ENCODE results near the gene NDUFB2.
A peak's percentile ranks its signal among the peaks of the same experiment; 100 is the strongest.
"Not testable (repeated sequence)": the region's sequence is repeated elsewhere in the genome, so short reads cannot be mapped to it uniquely, and the experiment has no call there.

NDUFB2 gene

DNA sequence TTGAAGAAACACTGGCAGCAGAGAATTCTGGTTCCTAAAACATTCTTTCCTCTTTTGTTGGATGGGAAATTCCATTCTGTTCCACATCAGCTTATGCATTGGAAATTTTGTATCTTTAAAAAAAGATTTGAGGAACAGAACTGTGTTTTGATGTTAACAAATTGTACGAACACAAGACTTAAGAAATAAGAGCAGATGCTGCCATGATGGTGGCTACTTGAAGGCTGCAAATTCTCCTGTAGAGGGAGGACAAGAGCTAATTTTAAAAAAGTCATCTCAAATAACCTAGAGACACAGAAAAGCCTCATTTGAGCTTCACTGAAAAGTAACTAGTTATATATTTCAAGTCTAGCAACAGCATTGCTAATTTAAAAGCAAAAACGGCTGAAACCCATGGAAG lies 29.8 kb downstream of the NDUFB2 start:
- POLR2A ChIA-PET (ENCODE audit: low non-redundant PET) = no interaction called here
- no peak overlapping the region for H3K27ac ChIP-seq
- CTCF ChIA-PET = interaction anchor here (0.6 to 0.8 kb wide), 2 partner anchors 19 to 268 kb away, joined by 4 to 5 read pairs; no protein-coding TSS in a partner anchor
- DNase-seq (ENCODE audit: low spot score) = no peak
- TF ChIP-seq, protein P1, sequence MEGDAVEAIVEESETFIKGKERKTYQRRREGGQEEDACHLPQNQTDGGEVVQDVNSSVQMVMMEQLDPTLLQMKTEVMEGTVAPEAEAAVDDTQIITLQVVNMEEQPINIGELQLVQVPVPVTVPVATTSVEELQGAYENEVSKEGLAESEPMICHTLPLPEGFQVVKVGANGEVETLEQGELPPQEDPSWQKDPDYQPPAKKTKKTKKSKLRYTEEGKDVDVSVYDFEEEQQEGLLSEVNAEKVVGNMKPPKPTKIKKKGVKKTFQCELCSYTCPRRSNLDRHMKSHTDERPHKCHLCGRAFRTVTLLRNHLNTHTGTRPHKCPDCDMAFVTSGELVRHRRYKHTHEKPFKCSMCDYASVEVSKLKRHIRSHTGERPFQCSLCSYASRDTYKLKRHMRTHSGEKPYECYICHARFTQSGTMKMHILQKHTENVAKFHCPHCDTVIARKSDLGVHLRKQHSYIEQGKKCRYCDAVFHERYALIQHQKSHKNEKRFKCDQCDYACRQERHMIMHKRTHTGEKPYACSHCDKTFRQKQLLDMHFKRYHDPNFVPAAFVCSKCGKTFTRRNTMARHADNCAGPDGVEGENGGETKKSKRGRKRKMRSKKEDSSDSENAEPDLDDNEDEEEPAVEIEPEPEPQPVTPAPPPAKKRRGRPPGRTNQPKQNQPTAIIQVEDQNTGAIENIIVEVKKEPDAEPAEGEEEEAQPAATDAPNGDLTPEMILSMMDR (conservative IDR thresholded peaks at IDR 0.05; ENCODE audit: low read depth) = peak; percentile 36

GRCh38 chr7:140732416-140732815 lies 35.9 kb downstream of the NDUFB2 start:
- DNase-seq (ENCODE audit: low spot score) = no peak
- H3K27ac ChIP-seq = no peak overlapping the region
- POLR2A ChIA-PET (ENCODE audit: low non-redundant PET) = no interaction called here
- TF ChIP-seq, protein P1 (conservative IDR thresholded peaks at IDR 0.05; ENCODE audit: low read depth) = no peak
- CTCF ChIA-PET = interaction anchor here (0.6 kb wide), 1 partner anchor 9 kb away, joined by 3 read pairs; no protein-coding TSS in a partner anchor

DNA sequence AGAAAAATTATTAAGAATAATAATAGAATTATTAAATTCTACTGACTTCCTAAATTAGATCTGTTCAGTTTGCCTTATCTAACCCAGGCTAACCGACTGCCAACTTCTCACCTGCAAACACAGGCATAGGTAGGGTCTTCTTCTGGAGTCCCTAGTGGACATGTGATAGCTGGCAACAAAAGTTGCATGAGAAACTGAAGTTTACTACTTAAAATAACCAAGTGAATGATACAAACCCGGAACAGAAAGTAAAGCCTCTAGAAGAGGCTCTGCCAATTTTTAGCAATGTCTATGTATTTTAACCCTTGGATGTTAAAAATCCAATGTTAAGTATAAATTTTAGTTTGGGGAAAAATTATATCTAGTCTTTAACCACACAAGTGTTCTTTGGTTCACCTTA lies 37.6 kb downstream of the NDUFB2 start:
- CTCF ChIA-PET = no interaction called here
- no peak for DNase-seq (ENCODE audit: low spot score)
- POLR2A ChIA-PET (ENCODE audit: low non-redundant PET) = no interaction called here
- no peak overlapping the region for H3K27ac ChIP-seq
- TF ChIP-seq, protein P1 (conservative IDR thresholded peaks at IDR 0.05; ENCODE audit: low read depth) = no peak

GRCh38 chr7:140734729-140735128 lies 38.2 kb downstream of the NDUFB2 start:
- TF ChIP-seq, protein P1 (conservative IDR thresholded peaks at IDR 0.05; ENCODE audit: low read depth) = no peak
- no peak overlapping the region for H3K27ac ChIP-seq
- no peak for DNase-seq (ENCODE audit: low spot score)
- POLR2A ChIA-PET (ENCODE audit: low non-redundant PET) = no interaction called here
- CTCF ChIA-PET = no interaction called here

GRCh38 chr7:140738280-140738679 lies 41.8 kb downstream of the NDUFB2 start:
- ChIA-PET POLR2A (ENCODE audit: low non-redundant PET) (no interaction called here), CTCF (no interaction called here)
- DNase-seq (ENCODE audit: low spot score) = no peak
- H3K27ac ChIP-seq = no peak overlapping the region
- TF ChIP-seq, protein P1 (conservative IDR thresholded peaks at IDR 0.05; ENCODE audit: low read depth) = no peak

GRCh38 chr7:140743255-140743654 lies 46.7 kb downstream of the NDUFB2 start:
- CTCF ChIA-PET; POLR2A ChIA-PET (ENCODE audit: low non-redundant PET); DNase-seq (ENCODE audit: low spot score); H3K27ac ChIP-seq: not testable (repeated sequence)

DNA sequence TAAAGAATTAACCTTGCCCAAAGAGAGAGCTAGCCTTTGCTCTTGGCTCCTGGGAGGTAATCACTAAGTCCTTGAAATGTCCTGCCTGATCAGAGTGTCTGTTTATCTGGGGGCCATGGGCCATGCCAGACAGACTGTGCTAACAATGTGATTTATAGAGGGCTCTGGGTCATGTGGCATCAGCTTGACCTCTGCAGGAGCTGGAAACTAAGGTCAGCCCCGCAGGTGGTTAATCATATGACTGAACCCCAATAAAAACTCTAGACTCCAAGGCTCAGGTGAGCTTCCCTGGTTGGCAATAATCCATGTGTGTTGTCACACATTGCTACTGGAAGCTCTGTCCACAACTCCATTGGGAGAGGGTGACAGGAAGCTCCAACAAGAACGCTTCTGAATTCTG lies 47.5 kb downstream of the NDUFB2 start:
- no peak for DNase-seq (ENCODE audit: low spot score)
- ChIA-PET CTCF (no interaction called here), POLR2A (ENCODE audit: low non-redundant PET) (no interaction called here)
- H3K27ac ChIP-seq = no peak overlapping the region
- TF ChIP-seq, protein P1 (conservative IDR thresholded peaks at IDR 0.05; ENCODE audit: low read depth) = no peak

Data from RWPE1 (cell line).